Thoracic aorta (tissue), 2 donors: ENCODE measurements around the gene INPP5D. TPM values are rescaled to one million over a fixed set of nuclear protein-coding genes. Genes with fewer than 3 reads are reported as not detected.

Source experiments
- ATAC-seq: fragments of 150-250 bp; one replicate; pipeline ENCODE4 v1.8.0; 2017; ENCODE audit warnings: low read depth; ENCODE audit not compliant: insufficient number of reproducible peaks, low FRiP score
- DNase-seq: peaks from one replicate; pipeline ENCODE4 v3.0.0-alpha.2; 2020; ENCODE audit warnings: low spot score
- H3K27ac ChIP-seq, 2 donors: fragments of 200-600 bp; sonication (generic); 1 replicate in 1 of 2; 2 replicates in 1 of 2; pipeline ENCODE4 v1.5.1; 2016; ENCODE audit warnings: mild to moderate bottlenecking in 2 of 2, moderate library complexity in 2 of 2
- H3K27me3 ChIP-seq: fragments of 200-600 bp; sonication (generic); replicated peaks from 2 replicates; pipeline ENCODE4 v1.6.0; 2016; ENCODE audit warnings: mild to moderate bottlenecking; ENCODE audit not compliant: insufficient read depth
- H3K36me3 ChIP-seq: fragments of 200-600 bp; sonication (generic); one replicate; pipeline ENCODE4 v1.5.1; 2016
- H3K4me1 ChIP-seq, 2 donors: fragments of 200-600 bp; sonication (generic); 1 replicate in 1 of 2; 2 replicates in 1 of 2; pipeline versions ENCODE4 v1.5.1 to v1.6.0; 2016; ENCODE audit warnings: low read depth in 2 of 2, mild to moderate bottlenecking in 1 of 2; ENCODE audit not compliant: control insufficient read depth in 1 of 2
- H3K4me3 ChIP-seq: fragments of 200-600 bp; sonication (generic); 2 replicates; pipeline ENCODE4 v1.5.1; 2016; ENCODE audit warnings: mild to moderate bottlenecking
- H3K9me3 ChIP-seq: fragments of 200-600 bp; sonication (generic); 2 replicates; pipeline ENCODE4 v1.5.1; 2016
- total RNA-seq, 2 donors: library from RNA; depleted of rRNA; stranded (reverse); fragments of >200 nt; gene quantifications; one replicate each; pipeline versions ENCODE4 v1.1.0 to v1.2.3, GENCODE V29; 2016
- TF ChIP-seq, protein P1 (sequence below): fragments of 200-600 bp; sonication (generic); IDR thresholded peaks from one replicate; pipeline ENCODE4 v1.5.1; 2019; ENCODE audit warnings: antibody characterized with exemption

INPP5D gene
- total RNA-seq, 2 donors from 2014 or later: 24.2 to 49.7 TPM

DNA sequence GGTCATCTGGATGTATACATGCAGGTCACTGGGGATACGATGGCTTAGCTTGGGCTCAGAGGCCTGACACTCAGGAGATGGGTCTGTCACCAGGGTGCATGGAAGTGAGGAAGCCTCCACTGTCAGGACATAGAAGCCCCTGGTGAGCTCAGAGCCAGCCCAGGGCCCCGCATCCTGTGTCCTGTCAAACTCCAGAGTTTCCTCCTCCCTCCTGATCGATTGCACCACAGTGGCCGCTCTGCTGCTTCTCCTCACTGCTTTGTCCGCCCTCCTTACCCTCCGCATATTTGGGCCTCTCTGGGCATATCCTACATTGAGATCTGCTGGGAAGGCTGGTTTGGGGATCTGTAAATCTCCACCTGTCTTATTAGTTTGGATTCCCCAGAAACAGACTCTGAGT lies 153.8 kb downstream of the INPP5D start:
- DNase-seq: no peak
- Histone ChIP-seq H3K27ac (no peak overlapping the region), H3K9me3 (no peaks in the 10 kb centered on the region), H3K4me1 (peaks cover 9 to 25% of the 10 kb centered on the region in 2 donors), H3K4me3 (no peak overlapping the region), H3K36me3 (no peaks in the 10 kb centered on the region), H3K27me3 (no peaks in the 10 kb centered on the region)
- TF ChIP-seq, protein P1, sequence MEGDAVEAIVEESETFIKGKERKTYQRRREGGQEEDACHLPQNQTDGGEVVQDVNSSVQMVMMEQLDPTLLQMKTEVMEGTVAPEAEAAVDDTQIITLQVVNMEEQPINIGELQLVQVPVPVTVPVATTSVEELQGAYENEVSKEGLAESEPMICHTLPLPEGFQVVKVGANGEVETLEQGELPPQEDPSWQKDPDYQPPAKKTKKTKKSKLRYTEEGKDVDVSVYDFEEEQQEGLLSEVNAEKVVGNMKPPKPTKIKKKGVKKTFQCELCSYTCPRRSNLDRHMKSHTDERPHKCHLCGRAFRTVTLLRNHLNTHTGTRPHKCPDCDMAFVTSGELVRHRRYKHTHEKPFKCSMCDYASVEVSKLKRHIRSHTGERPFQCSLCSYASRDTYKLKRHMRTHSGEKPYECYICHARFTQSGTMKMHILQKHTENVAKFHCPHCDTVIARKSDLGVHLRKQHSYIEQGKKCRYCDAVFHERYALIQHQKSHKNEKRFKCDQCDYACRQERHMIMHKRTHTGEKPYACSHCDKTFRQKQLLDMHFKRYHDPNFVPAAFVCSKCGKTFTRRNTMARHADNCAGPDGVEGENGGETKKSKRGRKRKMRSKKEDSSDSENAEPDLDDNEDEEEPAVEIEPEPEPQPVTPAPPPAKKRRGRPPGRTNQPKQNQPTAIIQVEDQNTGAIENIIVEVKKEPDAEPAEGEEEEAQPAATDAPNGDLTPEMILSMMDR: no peak
- ATAC-seq: no peak

DNA sequence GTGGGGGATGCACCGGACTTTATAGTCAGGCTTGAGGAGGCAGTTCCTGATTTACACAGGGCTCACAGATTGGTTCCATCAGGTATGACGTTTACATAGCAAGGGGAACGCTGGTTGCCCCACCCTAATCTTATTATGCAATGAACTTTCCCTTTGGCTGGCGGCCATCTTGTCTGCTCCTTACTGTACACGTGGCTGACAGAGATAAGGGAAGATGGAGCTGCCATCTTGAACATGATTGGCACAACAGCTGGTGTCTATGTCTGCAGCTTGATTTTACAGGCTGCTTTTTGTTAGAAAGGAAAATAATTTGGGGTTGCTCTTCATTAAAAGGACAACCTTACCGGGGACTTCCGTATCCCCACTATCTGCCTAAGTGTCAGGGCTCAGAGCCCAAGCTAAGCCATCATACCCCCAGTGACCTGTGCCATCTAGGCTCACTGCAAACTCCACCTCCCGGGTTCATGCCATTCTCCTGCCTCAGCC lies 157.8 kb downstream of the INPP5D start:
- Histone ChIP-seq H3K9me3 (no peaks in the 10 kb centered on the region), H3K4me1 (no peaks in the 10 kb centered on the region), H3K4me3 (no peak overlapping the region), H3K27me3 (no peaks in the 10 kb centered on the region), H3K36me3 (no peaks in the 10 kb centered on the region), H3K27ac (no peak overlapping the region)
- no peak for ATAC-seq
- no peak for DNase-seq
- TF ChIP-seq, protein P1: no peak

- ATAC-seq: no peak
- Histone ChIP-seq H3K27me3 (no peaks in the 10 kb centered on the region), H3K9me3 (no peaks in the 10 kb centered on the region), H3K4me3 (no peak overlapping the region), H3K4me1 (no peaks in the 10 kb centered on the region), H3K36me3 (no peaks in the 10 kb centered on the region), H3K27ac (no peak overlapping the region)
- DNase-seq: no peak
- TF ChIP-seq, protein P1: no peak
Observed at GRCh38 chr2:233218836-233219235, 158.7 kb downstream of the INPP5D start.

DNA sequence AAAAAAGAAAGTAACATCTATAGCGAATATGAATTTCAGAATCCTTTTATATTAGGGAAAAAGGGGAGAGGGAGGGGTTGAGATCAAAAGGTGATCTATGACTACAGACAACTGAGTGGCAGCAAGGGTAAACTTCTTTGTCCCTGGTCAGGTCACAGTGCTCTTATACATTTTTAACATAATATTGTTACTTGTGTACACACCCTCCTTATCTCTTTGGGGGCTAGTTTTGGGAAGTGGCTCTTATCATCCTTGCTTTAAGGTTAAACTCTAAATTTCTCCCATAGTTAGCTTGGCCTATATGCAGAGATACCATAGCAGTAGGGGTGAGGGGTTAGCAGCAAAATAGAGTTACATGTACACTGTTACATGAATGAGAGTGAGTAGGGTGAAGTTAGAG lies 159.7 kb downstream of the INPP5D start:
- Histone ChIP-seq H3K9me3 (no peaks in the 10 kb centered on the region), H3K36me3 (no peaks in the 10 kb centered on the region), H3K4me3 (no peak overlapping the region), H3K4me1 (no peaks in the 10 kb centered on the region), H3K27me3 (no peaks in the 10 kb centered on the region), H3K27ac (no peak overlapping the region)
- ATAC-seq (no peak), DNase-seq (no peak)
- TF ChIP-seq, protein P1: no peak

DNA sequence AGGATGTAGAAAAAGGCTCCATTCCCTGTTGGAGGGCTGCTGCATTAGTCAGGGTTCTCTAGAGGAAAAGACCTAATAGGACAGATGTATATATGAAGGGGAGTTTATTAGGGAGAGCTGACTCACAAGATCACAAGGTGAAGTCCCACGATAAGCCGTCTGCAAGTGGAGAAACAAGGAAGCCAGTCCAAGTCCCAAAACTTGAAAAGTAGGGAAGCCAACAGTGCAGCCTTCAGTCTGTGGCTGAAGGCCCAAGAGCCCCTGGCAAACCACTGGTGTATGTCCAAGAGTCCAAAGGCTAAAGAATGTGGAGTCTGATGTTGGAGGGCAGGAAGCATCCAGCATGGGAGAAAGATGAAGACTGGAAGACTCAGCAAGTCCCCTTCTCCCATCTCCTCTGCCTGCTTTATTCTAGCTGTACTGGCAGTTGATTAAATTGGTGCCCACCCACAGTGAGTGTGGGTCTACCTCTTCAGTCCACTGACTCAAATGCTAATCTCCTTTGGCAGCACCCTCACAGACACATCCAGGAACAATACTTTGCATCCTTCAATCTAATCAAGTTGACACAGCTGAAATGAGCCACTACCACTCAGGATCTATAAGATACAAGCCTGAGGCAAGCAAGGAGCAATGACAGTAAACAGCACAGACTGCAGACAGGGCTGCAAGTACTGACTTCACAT lies 161.4 kb downstream of the INPP5D start:
- no peaks in the 10 kb centered on the region for H3K36me3 ChIP-seq
- TF ChIP-seq, protein P1: no peak
- no peaks in the 10 kb centered on the region for H3K4me1 ChIP-seq
- H3K9me3 ChIP-seq: no peaks in the 10 kb centered on the region
- no peak for ATAC-seq
- DNase-seq: no peak
- H3K4me3 ChIP-seq: no peak overlapping the region
- no peaks in the 10 kb centered on the region for H3K27me3 ChIP-seq
- H3K27ac ChIP-seq: no peak overlapping the region
